Measurements from ENCODE around the gene FAM184B.
A peak's percentile ranks its signal among the peaks of the same experiment; 100 is the strongest.

Gene FAM184B

GRCh38 chr4:17623451-17624001 is 157.9 kb downstream of the FAM184B start:
- no peak for DNase-seq

GRCh38 chr4:17619416-17620105 is 161.9 kb downstream of the FAM184B start:
- DNase-seq = no peak

- no peak for DNase-seq
Measured at GRCh38 chr4:17618926-17619325, 162.5 kb downstream of the FAM184B start.

GRCh38 chr4:17616283-17616682 is 165.1 kb downstream of the FAM184B start:
- DNase-seq = no peak

- DNase-seq = peak; percentile 95 to 96
Measured at GRCh38 chr4:17614416-17615299, 166.8 kb downstream of the FAM184B start, which contains the start of gene MED28. Gene MED28, plus strand, starts transcription at chr4:17614641. Its CDS starts 14 bp downstream, at chr4:17614655.

GRCh38 chr4:17613761-17614415 is 167.5 kb downstream of the FAM184B start:
- DNase-seq = peak in 1 of 2 donors; percentile 18

- DNase-seq = no peak
Measured at GRCh38 chr4:17605236-17605635, 176.2 kb downstream of the FAM184B start.

- no peak for DNase-seq
Measured at GRCh38 chr4:17599826-17600225, 181.6 kb downstream of the FAM184B start.

GRCh38 chr4:17597517-17597916 is 183.9 kb downstream of the FAM184B start:
- DNase-seq = no peak

- peak in 1 of 2 donors; percentile 42 for DNase-seq
Measured at GRCh38 chr4:17595471-17596005, 185.9 kb downstream of the FAM184B start.

GRCh38 chr4:17589355-17589754 is 192.1 kb downstream of the FAM184B start:
- no peak for DNase-seq

- DNase-seq = no peak
Measured at GRCh38 chr4:17587094-17587822, 194.2 kb downstream of the FAM184B start.

- no peak for DNase-seq
Measured at GRCh38 chr4:17584521-17585213, 196.8 kb downstream of the FAM184B start.

- no peak for DNase-seq
Measured at GRCh38 chr4:17583941-17584340, 197.5 kb downstream of the FAM184B start.

- no peak for DNase-seq
Measured at GRCh38 chr4:17583276-17583675, 198.1 kb downstream of the FAM184B start.

GRCh38 chr4:17580969-17581368 is 200.5 kb downstream of the FAM184B start:
- DNase-seq = no peak
